Ascending aorta (tissue), 2 donors: ENCODE measurements around the gene CHIC2. TPM values are rescaled to one million over a fixed set of nuclear protein-coding genes. Genes with fewer than 3 reads are reported as not detected.

Experiments
- DNase-seq, 2 donors: peaks; one replicate each; pipeline ENCODE4 v3.0.0-alpha.2; 2019; ENCODE audit warnings: low spot score in 2 of 2
- H3K27ac ChIP-seq, 2 donors: fragments of 200-600 bp; sonication (generic); one replicate each; pipeline ENCODE4 v1.5.1; 2016 to 2017; ENCODE audit warnings: mild to moderate bottlenecking in 1 of 2
- H3K27me3 ChIP-seq: fragments of 200-600 bp; sonication (generic); one replicate; pipeline ENCODE4 v1.5.1; 2017
- H3K36me3 ChIP-seq, 2 donors: fragments of 200-600 bp; sonication (generic); one replicate each; pipeline ENCODE4 v1.5.1; 2016
- H3K4me1 ChIP-seq, 2 donors: fragments of 200-600 bp; sonication (generic); one replicate each; pipeline ENCODE4 v1.5.1; 2016 to 2017; ENCODE audit warnings: mild to moderate bottlenecking in 1 of 2
- H3K4me3 ChIP-seq, 2 donors: fragments of 200-600 bp; sonication (generic); one replicate each; pipeline ENCODE4 v1.5.1; 2016 to 2017; ENCODE audit warnings: mild to moderate bottlenecking in 1 of 2
- H3K9me3 ChIP-seq, 2 donors: fragments of 200-600 bp; sonication (generic); one replicate each; pipeline ENCODE4 v1.5.1; 2016
- intact Hi-C: fragments of 100-400 bp; cut with DNase I; formaldehyde crosslinking; loops from one replicate; pipeline ENCODE4 v1.15.1; 2023
- total RNA-seq: library from RNA; depleted of rRNA; stranded (reverse); fragments of >200 nt; gene quantifications from one replicate; pipeline ENCODE4 v1.1.0, GENCODE V29; 2016
- TF ChIP-seq, protein P1 (sequence below), 3 experiments: fragments of 200-600 bp in 2 of 3; fragments of 450-650 bp in 1 of 3; sonication (generic) in 2 of 3; IDR thresholded peaks; one replicate each; pipeline ENCODE4 v1.5.1; 2016 to 2019; ENCODE audit warnings: antibody characterized with exemption in 3 of 3, mild to moderate bottlenecking in 1 of 3, moderate library complexity in 1 of 3

The CHIC2 gene
- total RNA-seq, 1 donor from 2014 or later = 34.1 TPM

DNA sequence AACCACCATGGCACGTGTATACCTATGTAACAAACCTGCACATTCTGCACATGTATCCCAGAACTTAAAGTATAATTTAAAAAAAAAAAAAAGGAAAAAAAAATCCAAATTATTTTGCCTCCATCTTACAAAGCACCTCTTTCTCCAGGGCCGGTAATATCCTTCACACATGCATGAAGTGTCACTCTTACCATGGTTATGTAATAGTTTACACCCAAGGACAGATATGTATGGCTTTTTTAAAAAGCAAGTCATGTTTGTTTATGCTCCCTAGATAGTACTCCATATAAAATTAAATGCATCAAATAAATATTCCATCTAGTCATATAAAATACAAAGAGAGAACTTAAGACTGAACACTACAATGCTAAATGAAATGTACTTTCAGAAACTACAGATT is 22.5 kb downstream of the CHIC2 start:
- H3K36me3 ChIP-seq = peaks cover 0 to 13% of the 10 kb centered on the region in 2 donors
- no peaks in the 10 kb centered on the region for H3K27me3 ChIP-seq
- no peak for DNase-seq
- no peak overlapping the region for H3K27ac ChIP-seq
- H3K4me1 ChIP-seq = no peaks in the 10 kb centered on the region
- peaks cover 0 to 5% of the 10 kb centered on the region in 2 donors for H3K9me3 ChIP-seq
- TF ChIP-seq, protein P1, sequence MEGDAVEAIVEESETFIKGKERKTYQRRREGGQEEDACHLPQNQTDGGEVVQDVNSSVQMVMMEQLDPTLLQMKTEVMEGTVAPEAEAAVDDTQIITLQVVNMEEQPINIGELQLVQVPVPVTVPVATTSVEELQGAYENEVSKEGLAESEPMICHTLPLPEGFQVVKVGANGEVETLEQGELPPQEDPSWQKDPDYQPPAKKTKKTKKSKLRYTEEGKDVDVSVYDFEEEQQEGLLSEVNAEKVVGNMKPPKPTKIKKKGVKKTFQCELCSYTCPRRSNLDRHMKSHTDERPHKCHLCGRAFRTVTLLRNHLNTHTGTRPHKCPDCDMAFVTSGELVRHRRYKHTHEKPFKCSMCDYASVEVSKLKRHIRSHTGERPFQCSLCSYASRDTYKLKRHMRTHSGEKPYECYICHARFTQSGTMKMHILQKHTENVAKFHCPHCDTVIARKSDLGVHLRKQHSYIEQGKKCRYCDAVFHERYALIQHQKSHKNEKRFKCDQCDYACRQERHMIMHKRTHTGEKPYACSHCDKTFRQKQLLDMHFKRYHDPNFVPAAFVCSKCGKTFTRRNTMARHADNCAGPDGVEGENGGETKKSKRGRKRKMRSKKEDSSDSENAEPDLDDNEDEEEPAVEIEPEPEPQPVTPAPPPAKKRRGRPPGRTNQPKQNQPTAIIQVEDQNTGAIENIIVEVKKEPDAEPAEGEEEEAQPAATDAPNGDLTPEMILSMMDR (IDR thresholded peaks at IDR 0.05) = no peak
- no peak overlapping the region for H3K4me3 ChIP-seq
- intact Hi-C loops = no loop called here

DNA sequence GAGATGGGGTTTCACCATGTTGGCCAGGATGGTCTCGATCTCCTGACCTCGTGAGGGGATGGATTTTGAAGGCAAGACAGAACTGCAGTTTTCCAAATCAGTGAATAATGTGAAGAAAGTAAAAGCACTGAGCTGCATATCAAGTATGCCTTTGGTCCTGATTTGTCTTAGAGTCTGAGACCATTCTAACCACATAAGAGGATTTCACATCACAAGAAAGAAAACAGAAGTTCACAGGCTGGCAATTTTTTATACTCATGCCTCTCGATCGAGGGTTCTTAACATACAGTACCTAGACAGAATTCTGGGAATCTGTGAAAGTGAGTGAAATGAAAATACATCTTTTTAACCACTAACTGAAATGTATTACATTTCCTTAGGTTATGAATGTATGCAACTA is 23.3 kb downstream of the CHIC2 start:
- TF ChIP-seq, protein P1 (IDR thresholded peaks at IDR 0.05) = no peak
- Histone ChIP-seq H3K27me3 (no peaks in the 10 kb centered on the region), H3K27ac (no peak overlapping the region), H3K9me3 (peaks cover 0 to 5% of the 10 kb centered on the region in 2 donors), H3K4me1 (no peaks in the 10 kb centered on the region), H3K4me3 (no peak overlapping the region), H3K36me3 (peaks cover 0 to 16% of the 10 kb centered on the region in 2 donors)
- DNase-seq = no peak
- intact Hi-C loops = no loop called here

DNA sequence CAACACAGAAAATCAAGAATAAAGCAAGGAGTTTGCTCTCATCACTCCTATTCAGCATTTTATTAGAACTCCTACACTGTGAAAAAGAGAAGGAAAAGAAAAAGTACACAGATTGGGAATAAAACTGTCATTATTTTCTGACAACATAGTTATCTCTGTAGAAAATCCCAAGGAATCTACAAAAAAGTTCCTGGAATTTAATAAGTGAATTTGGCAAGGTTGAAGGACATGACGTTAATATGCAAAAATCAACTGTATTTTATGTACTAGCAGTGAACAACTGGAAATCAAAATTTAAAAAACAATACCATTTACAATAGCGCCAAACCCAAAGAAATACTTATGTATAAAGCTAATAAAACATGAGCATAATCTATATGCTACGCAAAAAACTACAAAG is 26.3 kb downstream of the CHIC2 start:
- intact Hi-C loops = no loop called here
- H3K4me1 ChIP-seq = no peaks in the 10 kb centered on the region
- no peaks in the 10 kb centered on the region for H3K9me3 ChIP-seq
- TF ChIP-seq, protein P1 (IDR thresholded peaks at IDR 0.05) = no peak
- H3K27ac ChIP-seq = no peak overlapping the region
- peaks cover 0 to 25% of the 10 kb centered on the region in 2 donors for H3K36me3 ChIP-seq
- no peaks in the 10 kb centered on the region for H3K27me3 ChIP-seq
- no peak overlapping the region for H3K4me3 ChIP-seq
- DNase-seq = no peak

DNA sequence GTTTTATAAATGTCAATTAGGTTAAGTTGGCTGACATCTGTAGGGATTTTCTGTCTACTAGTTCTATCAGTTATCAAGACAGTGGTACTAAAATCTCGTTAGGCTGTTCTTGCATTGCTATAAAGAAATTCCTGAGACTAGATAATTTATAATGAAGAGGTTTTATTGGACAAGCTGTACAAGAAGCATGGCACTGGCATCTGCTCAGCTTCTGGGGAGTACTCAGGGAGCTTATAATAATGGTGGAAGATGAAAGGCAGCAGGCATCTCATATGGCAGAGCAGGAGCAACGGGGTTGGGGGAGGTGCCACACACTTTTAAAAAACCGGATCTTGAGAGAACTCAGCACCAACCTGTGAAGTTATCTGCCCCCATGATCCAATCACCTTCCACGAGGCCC is 28.2 kb downstream of the CHIC2 start:
- intact Hi-C loops = no loop called here
- Histone ChIP-seq H3K27me3 (no peaks in the 10 kb centered on the region), H3K27ac (no peak overlapping the region), H3K36me3 (peaks cover 0 to 22% of the 10 kb centered on the region in 2 donors), H3K4me1 (peaks cover 0 to 4% of the 10 kb centered on the region in 2 donors), H3K9me3 (no peaks in the 10 kb centered on the region), H3K4me3 (no peak overlapping the region)
- TF ChIP-seq, protein P1 (IDR thresholded peaks at IDR 0.05) = no peak
- no peak for DNase-seq

DNA sequence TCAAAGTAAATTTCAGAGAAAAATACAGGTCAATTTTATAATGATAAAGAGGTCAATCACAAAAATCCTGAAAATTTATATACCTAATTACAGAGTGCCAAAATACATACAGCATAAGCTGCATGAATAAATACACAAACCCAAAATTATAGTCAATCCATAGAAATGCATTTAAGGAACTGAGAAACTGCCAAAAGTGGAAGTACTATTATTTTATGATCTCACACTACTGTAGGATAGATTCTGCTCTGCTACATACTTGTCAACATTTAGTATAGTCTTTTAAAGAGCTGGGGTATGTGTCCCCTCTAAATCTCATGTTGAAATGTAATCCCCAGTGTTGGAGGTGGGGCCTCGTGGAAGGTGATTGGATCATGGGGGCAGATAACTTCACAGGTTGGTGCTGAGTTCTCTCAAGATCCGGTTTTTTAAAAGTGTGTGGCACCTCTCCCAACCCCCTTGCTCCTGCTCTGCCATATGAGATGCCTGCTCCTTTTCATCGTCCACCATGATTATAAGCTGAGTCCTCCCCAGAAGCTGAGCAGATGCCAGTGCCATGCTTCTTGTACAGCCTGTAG is 31.8 kb downstream of the CHIC2 start:
- no peak for DNase-seq
- H3K36me3 ChIP-seq = peaks cover 0 to 12% of the 10 kb centered on the region in 2 donors
- intact Hi-C loops = no loop called here
- TF ChIP-seq, protein P1 (IDR thresholded peaks at IDR 0.05) = no peak
- H3K4me1 ChIP-seq = peaks cover 0 to 4% of the 10 kb centered on the region in 2 donors
- H3K27ac ChIP-seq = no peak overlapping the region
- H3K9me3 ChIP-seq = no peaks in the 10 kb centered on the region
- H3K27me3 ChIP-seq = no peaks in the 10 kb centered on the region
- H3K4me3 ChIP-seq = peak overlapping the region in 1 of 2 donors; percentile 7

DNA sequence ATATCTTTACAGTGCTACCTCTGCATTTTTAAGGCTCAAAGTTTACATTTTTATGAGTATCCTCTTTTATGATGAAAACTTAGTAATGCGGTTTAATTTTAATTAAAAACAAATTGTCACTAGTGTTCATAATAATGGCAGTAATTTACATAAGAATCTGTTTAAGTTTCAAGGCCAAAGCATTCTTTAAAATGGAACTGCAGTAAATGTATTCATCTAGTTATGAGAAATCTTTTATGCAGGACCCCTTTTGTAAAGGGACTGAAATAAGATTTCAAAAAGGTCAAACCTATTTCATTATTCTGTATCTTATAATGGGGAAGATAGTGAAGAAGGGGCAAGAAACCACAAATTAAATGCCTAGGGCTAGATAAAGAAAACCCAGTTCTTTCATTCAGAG is 37.1 kb downstream of the CHIC2 start:
- Histone ChIP-seq H3K4me3 (no peak overlapping the region), H3K4me1 (peaks cover 0 to 4% of the 10 kb centered on the region in 2 donors), H3K36me3 (no peaks in the 10 kb centered on the region), H3K27ac (no peak overlapping the region), H3K9me3 (no peaks in the 10 kb centered on the region), H3K27me3 (no peaks in the 10 kb centered on the region)
- intact Hi-C loops = no loop called here
- TF ChIP-seq, protein P1 (IDR thresholded peaks at IDR 0.05) = no peak
- DNase-seq = no peak
